ENCODE results near the gene OR51E2.

DNA sequence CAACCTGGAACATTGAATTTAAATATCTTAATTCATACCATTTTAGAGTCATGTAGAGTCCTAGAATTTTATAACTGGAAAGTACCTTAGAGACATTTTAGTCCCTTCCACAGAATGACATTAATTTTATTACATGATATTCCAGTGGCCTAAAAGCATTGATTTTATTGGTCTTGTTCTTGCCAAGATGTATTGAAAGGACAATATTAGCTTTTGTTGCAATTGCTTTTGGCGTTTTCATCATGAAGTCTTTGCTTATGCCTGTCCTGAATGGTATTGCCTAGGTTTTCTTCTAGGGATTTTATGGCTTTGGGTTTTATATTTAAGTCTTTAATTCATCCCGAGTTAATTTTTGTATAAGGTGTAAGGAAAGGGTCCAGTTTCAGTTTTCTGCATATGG lies 43.1 kb upstream of the OR51E2 start:
- no peak for TF ChIP-seq POLR2A (IDR thresholded peaks at IDR 0.05)
- TF ChIP-seq, protein P1, sequence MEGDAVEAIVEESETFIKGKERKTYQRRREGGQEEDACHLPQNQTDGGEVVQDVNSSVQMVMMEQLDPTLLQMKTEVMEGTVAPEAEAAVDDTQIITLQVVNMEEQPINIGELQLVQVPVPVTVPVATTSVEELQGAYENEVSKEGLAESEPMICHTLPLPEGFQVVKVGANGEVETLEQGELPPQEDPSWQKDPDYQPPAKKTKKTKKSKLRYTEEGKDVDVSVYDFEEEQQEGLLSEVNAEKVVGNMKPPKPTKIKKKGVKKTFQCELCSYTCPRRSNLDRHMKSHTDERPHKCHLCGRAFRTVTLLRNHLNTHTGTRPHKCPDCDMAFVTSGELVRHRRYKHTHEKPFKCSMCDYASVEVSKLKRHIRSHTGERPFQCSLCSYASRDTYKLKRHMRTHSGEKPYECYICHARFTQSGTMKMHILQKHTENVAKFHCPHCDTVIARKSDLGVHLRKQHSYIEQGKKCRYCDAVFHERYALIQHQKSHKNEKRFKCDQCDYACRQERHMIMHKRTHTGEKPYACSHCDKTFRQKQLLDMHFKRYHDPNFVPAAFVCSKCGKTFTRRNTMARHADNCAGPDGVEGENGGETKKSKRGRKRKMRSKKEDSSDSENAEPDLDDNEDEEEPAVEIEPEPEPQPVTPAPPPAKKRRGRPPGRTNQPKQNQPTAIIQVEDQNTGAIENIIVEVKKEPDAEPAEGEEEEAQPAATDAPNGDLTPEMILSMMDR (IDR thresholded peaks at IDR 0.05) = no peak
- no peak for TF ChIP-seq POLR2AphosphoS5 (IDR thresholded peaks at IDR 0.05)
- TF ChIP-seq EP300 (IDR thresholded peaks at IDR 0.05) = no peak

Data from upper lobe of left lung (tissue), 4 donors.